UCSD-AML1 (cell line): ENCODE measurements around the gene SEPTIN5.
A peak's percentile ranks its signal among the peaks of the same experiment; 100 is the strongest.
"Not testable (repeated sequence)": the region's sequence is repeated elsewhere in the genome, so short reads cannot be mapped to it uniquely, and the experiment has no call there.

Source experiments
- DNase-seq: peaks from one replicate; lab custom pipeline; 2025; ENCODE audit not compliant: unreplicated experiment; lab: John Stamatoyannopoulos, UW

Gene SEPTIN5

GRCh38 chr22:19714312-19715187, at the start of gene SEPTIN5:
SEPTIN5 (plus strand) TSS chr22:19714503; CDS start chr22:19714589, 86 bp downstream.
- no peak for DNase-seq

- DNase-seq, result no peak
Observed at GRCh38 chr22:19664951-19665783, 49.1 kb upstream of the SEPTIN5 start.

- DNase-seq, result no peak
Observed at GRCh38 chr22:19665784-19666672, 48.3 kb upstream of the SEPTIN5 start.

GRCh38 chr22:19666673-19667593, 47.4 kb upstream of the SEPTIN5 start:
- no peak for DNase-seq

- DNase-seq, result no peak
Observed at GRCh38 chr22:19667872-19668740, 46.2 kb upstream of the SEPTIN5 start.

GRCh38 chr22:19668748-19669147, 45.6 kb upstream of the SEPTIN5 start:
- no peak for DNase-seq

- no peak for DNase-seq
Observed at GRCh38 chr22:19669570-19669969, 44.7 kb upstream of the SEPTIN5 start.

GRCh38 chr22:19671316-19671715, 43.0 kb upstream of the SEPTIN5 start:
- DNase-seq, result no peak

- no peak for DNase-seq
Observed at GRCh38 chr22:19672054-19672776, 42.1 kb upstream of the SEPTIN5 start.

- DNase-seq, result no peak
Observed at GRCh38 chr22:19673660-19674059, 40.6 kb upstream of the SEPTIN5 start.

GRCh38 chr22:19674129-19674928, 40.0 kb upstream of the SEPTIN5 start:
- DNase-seq, result no peak

GRCh38 chr22:19674929-19675253, 39.4 kb upstream of the SEPTIN5 start:
- no peak for DNase-seq

- no peak for DNase-seq
Observed at GRCh38 chr22:19675428-19675827, 38.9 kb upstream of the SEPTIN5 start.

- DNase-seq, result not testable (repeated sequence)
Observed at GRCh38 chr22:19676437-19676836, 37.9 kb upstream of the SEPTIN5 start.

- no peak for DNase-seq
Observed at GRCh38 chr22:19678949-19679521, 35.3 kb upstream of the SEPTIN5 start.

GRCh38 chr22:19679522-19680101, 34.7 kb upstream of the SEPTIN5 start:
- DNase-seq, result peak; percentile 22
